Measurements from ENCODE around the gene FANCC.

FANCC gene

GRCh38 chr9:95058795-95059386 lies 258.6 kb downstream of the FANCC start:
- TF ChIP-seq ZFX (IDR thresholded peaks at IDR 0.05) (no peak), CTCF (conservative IDR thresholded peaks at IDR 0.05) (no peak)

GRCh38 chr9:95058121-95058785 lies 259.3 kb downstream of the FANCC start:
- no peak overlapping the region for H3K27ac ChIP-seq
- TF ChIP-seq CTCF (conservative IDR thresholded peaks at IDR 0.05) (no peak), ZFX (IDR thresholded peaks at IDR 0.05) (no peak)

More at GRCh38 chr9:95058795-95059386, 258.6 kb downstream of the FANCC start:
- H3K27ac ChIP-seq, result no peak overlapping the region

GRCh38 chr9:95057101-95057500 lies 260.4 kb downstream of the FANCC start:
- no peak for TF ChIP-seq CTCF (conservative IDR thresholded peaks at IDR 0.05)
- TF ChIP-seq ZFX (IDR thresholded peaks at IDR 0.05), result no peak
- H3K27ac ChIP-seq, result no peak overlapping the region

GRCh38 chr9:95055851-95056551 lies 261.5 kb downstream of the FANCC start:
- TF ChIP-seq CTCF (conservative IDR thresholded peaks at IDR 0.05), result no peak
- no peak for TF ChIP-seq ZFX (IDR thresholded peaks at IDR 0.05)
- no peak overlapping the region for H3K27ac ChIP-seq

GRCh38 chr9:95055334-95055850 lies 262.1 kb downstream of the FANCC start:
- no peak overlapping the region for H3K27ac ChIP-seq
- TF ChIP-seq CTCF (conservative IDR thresholded peaks at IDR 0.05), result no peak
- no peak for TF ChIP-seq ZFX (IDR thresholded peaks at IDR 0.05)

GRCh38 chr9:95053611-95054570 lies 263.6 kb downstream of the FANCC start:
- H3K27ac ChIP-seq, result no peak overlapping the region

More at GRCh38 chr9:95053611-95054570, 263.6 kb downstream of the FANCC start:
- TF ChIP-seq CTCF (conservative IDR thresholded peaks at IDR 0.05) (no peak), ZFX (IDR thresholded peaks at IDR 0.05) (no peak)

All from C4-2B (cell line).